K562 (cell line): ENCODE data around the gene WFIKKN1. TPM values are rescaled to one million over a fixed set of nuclear protein-coding genes. Genes with fewer than 3 reads are reported as not detected.

Source experiments
- ATAC-seq: fragments of 200-7000 bp; cut with Tn5 transposase; 3 replicates; pipeline ENCODE4 v1.9.1; 2020; ENCODE audit warnings: moderate library complexity
- BruUV-seq: library from RNA; stranded (reverse); fragments of 400-500 nt; replicated peaks from 2 replicates; lab custom pipeline; 2021; lab: Mats Ljungman, UMichigan
- CTCF ChIA-PET: fragments of 300-600 bp; formaldehyde crosslinking; extraction: SDS; loops from one replicate; lab custom pipeline; 2021; ENCODE audit warnings: low intra/inter-chr PET ratio; lab: Yijun Ruan, JAX
- POLR2A ChIA-PET: fragments of 300-600, 350-650 bp; sonication (Branson Sonifier 250); formaldehyde crosslinking; extraction: SDS; loops from one replicate; lab custom pipeline; 2021; ENCODE audit warnings: antibody characterized with exemption, inconsistent platforms; lab: Yijun Ruan, JAX
- DNase-seq, 4 experiments: peaks; one replicate each; pipeline versions ENCODE4 v3.0.0 to v3.0.0-alpha.2; 2011 to 2018; ENCODE audit warnings: low spot score in 3 of 4, mixed read lengths in 3 of 4; ENCODE audit errors: extremely low read depth in 1 of 4
- FAIRE-seq: peaks from 2 replicates; lab custom pipeline; 2011; peaks lifted over from hg19 to GRCh38; lab: Jason Lieb, UNC
- H2AFZ ChIP-seq: 2 replicates; pipeline ENCODE4 v1.6.0; 2011; ENCODE audit warnings: low read depth, low read length, control low read depth, inconsistent platforms
- H3K27ac ChIP-seq: fragments of 200-600 bp; 3 replicates; pipeline ENCODE4 v1.8.0; 2011; ENCODE audit warnings: low read depth, mild to moderate bottlenecking, control low read depth, inconsistent platforms, low read length, moderate library complexity, mixed read lengths; ENCODE audit errors: extremely low read depth
- H3K27me3 ChIP-seq, 2 experiments: fragments of 300-600 bp in 1 of 2; 2 replicates in 1 of 2; 3 replicates in 1 of 2; pipeline versions ENCODE4 v1.6.0 to v1.8.0; 2011; ENCODE audit warnings: inconsistent platforms in 2 of 2, low read length in 2 of 2, mild to moderate bottlenecking in 1 of 2, mixed read lengths in 1 of 2, moderate library complexity in 1 of 2; ENCODE audit not compliant: control insufficient read depth in 2 of 2, insufficient read depth in 2 of 2
- H3K36me3 ChIP-seq: fragments of 300-600 bp; 3 replicates; pipeline ENCODE4 v1.8.0; 2011; ENCODE audit warnings: mild to moderate bottlenecking, low read length, inconsistent platforms; ENCODE audit not compliant: control insufficient read depth, insufficient read depth
- H3K4me1 ChIP-seq, 2 experiments: fragments of 200-600 bp in 1 of 2; replicated peaks in 1 of 2; 2 replicates in 1 of 2; 3 replicates in 1 of 2; pipeline versions ENCODE4 v1.5.1 to v1.8.0; 2011; ENCODE audit warnings: inconsistent platforms in 2 of 2, low read length in 2 of 2, mild to moderate bottlenecking in 1 of 2, mixed read lengths in 1 of 2, moderate library complexity in 1 of 2; ENCODE audit not compliant: control insufficient read depth in 2 of 2, insufficient read depth in 2 of 2
- H3K4me2 ChIP-seq: 2 replicates; pipeline ENCODE4 v1.6.1; 2011; ENCODE audit warnings: low read length, control low read depth, inconsistent platforms, mixed read lengths; ENCODE audit not compliant: insufficient read depth
- H3K4me3 ChIP-seq: fragments of 200-600 bp; sonication (generic), shearing (Covaris generic); 2 replicates; pipeline ENCODE4 v1.5.1; 2016; ENCODE audit warnings: control low read depth, inconsistent platforms
- H3K79me2 ChIP-seq: fragments of 200-600 bp; 3 replicates; pipeline ENCODE4 v1.8.0; 2011; ENCODE audit warnings: low read length, inconsistent platforms; ENCODE audit not compliant: control insufficient read depth, insufficient read depth
- H3K9ac ChIP-seq, 2 experiments: 2 replicates each; pipeline versions ENCODE4 v1.6.0 to v1.6.1; 2011; ENCODE audit warnings: low read depth in 2 of 2, low read length in 2 of 2, control low read depth in 1 of 2, inconsistent platforms in 1 of 2, mild to moderate bottlenecking in 1 of 2, mixed read lengths in 1 of 2; ENCODE audit not compliant: insufficient read depth in 1 of 2
- H3K9me1 ChIP-seq: one replicate; pipeline ENCODE4 v1.6.0; 2011; ENCODE audit warnings: inconsistent platforms, mild to moderate bottlenecking, low read length, moderate library complexity; ENCODE audit not compliant: control insufficient read depth, insufficient read depth
- H3K9me3 ChIP-seq: replicated peaks from 2 replicates; pipeline ENCODE4 v1.5.1; 2011; ENCODE audit warnings: low read depth, low read length, inconsistent platforms; ENCODE audit not compliant: control insufficient read depth, insufficient read depth
- H4K20me1 ChIP-seq: replicated peaks from 2 replicates; pipeline ENCODE4 v1.6.1; 2011; ENCODE audit warnings: low read length, inconsistent platforms, mixed read lengths; ENCODE audit not compliant: control insufficient read depth, insufficient read depth
- AFF1 ChIP-seq, 2 experiments: fragments of 450-650 bp; IDR thresholded peaks; 2 replicates each; pipeline ENCODE4 v1.6.1; 2018; ENCODE audit warnings: mild to moderate bottlenecking in 2 of 2, low read depth in 1 of 2; ENCODE audit not compliant: partially characterized antibody in 2 of 2
- ARID3A ChIP-seq: IDR thresholded peaks from 2 replicates; pipeline ENCODE4 v1.6.1; 2012; ENCODE audit warnings: low read depth, low read length, improper control_type of control experiment, borderline replicate concordance
- CXXC5 ChIP-seq: fragments of 250-450 bp; sonication (Bioruptor Pico); IDR thresholded peaks from 2 replicates; pipeline ENCODE4 v1.8.0; 2022; ENCODE audit warnings: inconsistent platforms, mild to moderate bottlenecking, moderate library complexity
- FIP1L1 ChIP-seq: fragments of 200-400 bp; formaldehyde crosslinking; IDR thresholded peaks from 2 replicates; pipeline ENCODE4 v1.6.1; 2018; ENCODE audit warnings: mild to moderate bottlenecking, low read depth, low read length; ENCODE audit not compliant: poor library complexity, severe bottlenecking
- GATAD2A ChIP-seq: fragments of 450-650 bp; IDR thresholded peaks from 2 replicates; pipeline ENCODE4 v1.6.1; 2017
- HDAC1 ChIP-seq, 2 experiments: fragments of 450-650 bp; IDR thresholded peaks; 2 replicates each; pipeline ENCODE4 v1.6.1; 2016 to 2017; ENCODE audit warnings: inconsistent platforms in 1 of 2, mild to moderate bottlenecking in 1 of 2, moderate library complexity in 1 of 2
- PHB ChIP-seq: fragments of 250-450 bp; sonication (Bioruptor Pico); IDR thresholded peaks from 2 replicates; pipeline ENCODE4 v1.5.0; 2021
- PRPF4 ChIP-seq: fragments of 200-400 bp; formaldehyde crosslinking; IDR thresholded peaks from one replicate; pipeline ENCODE4 v1.6.1; 2017; ENCODE audit warnings: low read length, low read depth, mild to moderate bottlenecking; ENCODE audit not compliant: insufficient read depth, poor library complexity, severe bottlenecking
- SMAD1 ChIP-seq: fragments of 150-350 bp; IDR thresholded peaks from 2 replicates; pipeline ENCODE4 v1.6.1; 2014; ENCODE audit warnings: low read length, low read depth; ENCODE audit not compliant: partially characterized antibody
- SMARCA4 ChIP-seq: fragments of 450-650 bp; IDR thresholded peaks from 2 replicates; pipeline ENCODE4 v1.6.1; 2016
- TRIM24 ChIP-seq, 2 experiments: fragments of 450-650 bp; IDR thresholded peaks; 2 replicates each; pipeline ENCODE4 v1.6.1; 2016
- USF2 ChIP-seq: sonication (generic); formaldehyde crosslinking; IDR thresholded peaks from 2 replicates; pipeline ENCODE4 v1.5.0; 2020; ENCODE audit warnings: missing genetic modification reagents
- ZFP1 ChIP-seq: fragments of 450-650 bp; formaldehyde crosslinking; IDR thresholded peaks from 2 replicates; pipeline ENCODE4 v1.4.0; 2020; ENCODE audit warnings: mild to moderate bottlenecking, mixed read lengths
- ZNF644 ChIP-seq: fragments of 200-800 bp; sonication (Bioruptor generic); IDR thresholded peaks from 2 replicates; pipeline ENCODE4 v1.6.1; 2016; ENCODE audit warnings: low read depth, missing genetic modification characterization, missing compliant biosample characterization
- ZNF707 ChIP-seq: fragments of 250-450 bp; sonication (Bioruptor Pico); conservative IDR thresholded peaks from 2 replicates; pipeline ENCODE4 v1.8.0; 2022; ENCODE audit warnings: inconsistent platforms, mild to moderate bottlenecking, moderate library complexity
- WGBS: fragments of 100-300 bp; shearing (Covaris generic); methylation state at CpG from one replicate; pipeline ENCODE4 v1.1.6; 2016; ENCODE audit warnings: low coverage, mixed read lengths; ENCODE audit not compliant: insufficient coverage; ENCODE audit errors: missing lambda C conversion rate; 5-methylcytosine and 5-hydroxymethylcytosine counted together
- in situ Hi-C: fragments of 300-500 bp; cut with MboI; formaldehyde crosslinking; loops from 4 replicates; pipeline ENCODE4 v1.15.0; 2018; ENCODE audit warnings: inconsistent platforms, mixed read lengths
- intact Hi-C: fragments of 100-400 bp; cut with micrococcal nuclease; formaldehyde crosslinking; loops from 2 replicates; pipeline ENCODE4 v1.14.2; 2022
- polyA plus RNA-seq, 8 experiments: library from polyadenylated mRNA; depleted of rRNA in 4 of 8; stranded (reverse) in 5 of 8; unstranded in 3 of 8; fragments of >200 nt; fragmentation: Nextera tagmentation in 2 of 8; fragmentation: Illumina TruSeq in 1 of 8; extraction: Ambion mirVana in 2 of 8; extraction: Trizol in 1 of 8; gene quantifications; 2 replicates each; pipeline versions ENCODE4 v1.2.1 to v1.2.3, GENCODE V29; 2011 to 2014; ENCODE audit warnings: inconsistent platforms in 1 of 8, missing spikeins in 1 of 8
- total RNA-seq, 7 experiments: library from RNA; depleted of rRNA in 6 of 7; stranded (reverse); fragments of >200 nt in 6 of 7; fragmentation: Illumina TruSeq in 2 of 7; extraction: Trizol in 2 of 7; gene quantifications; 2 replicates each; pipeline versions ENCODE4 v1.2.1 to v1.2.3, GENCODE V29; 2011 to 2021; ENCODE audit warnings: low replicate concordance in 1 of 7

The WFIKKN1 gene
- total and polyA plus RNA-seq, 9 of the 15 experiments (the other 6 are each of a cell fraction or from before 2014, with no cell fraction given): 0.14 to 1.1 (median 0.50) TPM; not detected in 4

- WGBS: 92% methylated on average over 28 of the region's 39 CpGs
- Histone ChIP-seq H3K4me1 (peaks cover 6 to 30% of the 10 kb centered on the region in 2 experiments), H3K4me3 (no peak overlapping the region), H2AFZ (no peak overlapping the region), H4K20me1 (no peaks in the 10 kb centered on the region), H3K79me2 (peaks cover 9% of the 10 kb centered on the region), H3K9me3 (0 out of 2 replicates have a peak, but pooled peaks cover 2% of the 10 kb centered on the region), H3K27me3 (no peaks in the 10 kb centered on the region), H3K4me2 (no peak overlapping the region), H3K9ac (peak overlapping the region in 1 of 2 experiments; percentile 45; a peak in 1 of 4 replicates), H3K27ac (no peak overlapping the region), H3K36me3 (peaks cover 6% of the 10 kb centered on the region; the same call in 1 of the 3 replicates), H3K9me1 (no peaks in the 10 kb centered on the region)
- FAIRE-seq (no peak), ATAC-seq (no peak), DNase-seq (no peak)
- POLR2A ChIA-PET: no interaction called here
- intact Hi-C loops: no loop called here
- in situ Hi-C loops: no loop called here
- TF ChIP-seq TRIM24 (IDR thresholded peaks at IDR 0.05) (no peak), ZNF707 (CRISPR knock-in tag) (no peak), CXXC5 (CRISPR knock-in tag) (no peak), FIP1L1 (no peak), USF2 (CRISPR knock-in tag) (no peak), HDAC1 (IDR thresholded peaks at IDR 0.05) (no peak), AFF1 (IDR thresholded peaks at IDR 0.05; ENCODE audit: low read depth in 1 of 2, partially characterized antibody in 2 of 2) (no peak), SMARCA4 (no peak), ZFP1 (CRISPR knock-in tag) (no peak), SMAD1 (no peak), ZNF644 (tag) (no peak), PRPF4 (no peak), GATAD2A (no peak), PHB (CRISPR knock-in tag) (no peak), ARID3A (no peak)
- CTCF ChIA-PET: no interaction called here
- no TSS peak for BruUV-seq
Measured at GRCh38 chr16:616733-617586, 13.8 kb upstream of the WFIKKN1 start.
